ENCODE measurements around the gene KMT2B.

The KMT2B gene

DNA sequence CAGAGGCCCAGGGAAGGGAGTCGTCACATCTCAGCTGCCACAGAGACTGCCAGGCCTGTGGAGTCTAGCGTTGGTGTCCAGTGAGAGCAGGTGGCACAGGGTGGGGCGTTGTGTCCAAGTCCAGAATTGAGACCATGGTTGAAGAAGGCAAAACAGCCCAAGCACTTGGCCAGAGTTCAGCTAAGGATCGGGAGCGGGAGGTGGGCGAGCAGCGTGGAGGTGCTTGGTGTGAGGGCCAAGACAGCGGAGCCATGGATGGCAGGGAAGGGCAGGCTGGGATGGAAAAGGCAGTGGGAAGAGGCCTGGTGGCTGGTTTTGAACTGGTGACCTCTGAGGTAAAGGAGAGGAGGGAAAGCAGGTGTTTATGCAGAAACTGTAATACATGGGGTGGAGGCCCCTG is 16.5 kb downstream of the KMT2B start:
- H2AFZ ChIP-seq (ENCODE audit: low read depth, low read length), result no peak overlapping the region
- H3K9me3 ChIP-seq (ENCODE audit: control insufficient read depth, low read length), result no peaks in the 10 kb centered on the region
- no peak overlapping the region for H3K4me3 ChIP-seq (ENCODE audit: insufficient read depth in 1 of 2, low read depth in 1 of 2, low read length in 2 of 2)
- WGBS, result 97% methylated on average over 8 of the region's 8 CpGs
- no peak overlapping the region for H2AK5ac ChIP-seq (ENCODE audit: low read length, severe bottlenecking)
- peak overlapping the region; percentile 33 for H3K9ac ChIP-seq (ENCODE audit: low read length)
- peaks cover 88 to 98% of the 10 kb centered on the region in 2 experiments for H3K36me3 ChIP-seq (ENCODE audit: control insufficient read depth in 1 of 2, insufficient read depth in 2 of 2, low read depth in 1 of 2, low read length in 2 of 2)
- H3K23ac ChIP-seq (ENCODE audit: low read length in 2 of 2), result no peak overlapping the region
- H2BK120ac ChIP-seq (ENCODE audit: low read depth, low read length), result no peak overlapping the region
- H3K4me1 ChIP-seq (ENCODE audit: control insufficient read depth, insufficient read depth, low read depth, low read length), result peaks cover 2% of the 10 kb centered on the region
- no peak overlapping the region for H3K27ac ChIP-seq (ENCODE audit: low read length, poor library complexity, severe bottlenecking)
- H3K4me2 ChIP-seq (ENCODE audit: low read length, poor library complexity, severe bottlenecking), result no peak overlapping the region
- no peak overlapping the region for H3K18ac ChIP-seq (ENCODE audit: low read depth in 1 of 2, low read length in 2 of 2)
- H4K91ac ChIP-seq (ENCODE audit: low read length), result no peak overlapping the region
- H2BK12ac ChIP-seq (ENCODE audit: low read length in 2 of 2), result no peak overlapping the region
- H3K27me3 ChIP-seq (ENCODE audit: control insufficient read depth in 1 of 2, insufficient read depth in 1 of 2, low read length in 2 of 2), result no peaks in the 10 kb centered on the region
- H2BK15ac ChIP-seq (ENCODE audit: low read depth, poor library complexity, severe bottlenecking), result no peak overlapping the region
- peaks cover 54% of the 10 kb centered on the region for H3K79me1 ChIP-seq (replicated peaks; ENCODE audit: low read length, poor library complexity, severe bottlenecking)
- DNase-seq, result no peak
- no peak overlapping the region for H2BK5ac ChIP-seq (ENCODE audit: low read depth, low read length, poor library complexity, severe bottlenecking)
- H3K4ac ChIP-seq (ENCODE audit: low read depth in 1 of 2, low read length in 2 of 2), result no peak overlapping the region
- H3K14ac ChIP-seq (ENCODE audit: low read length in 2 of 2), result no peak overlapping the region
- H4K8ac ChIP-seq (ENCODE audit: low read length), result peak overlapping the region; percentile 35

- no peak overlapping the region for H2BK5ac ChIP-seq (ENCODE audit: low read depth, low read length, poor library complexity, severe bottlenecking)
- no peak overlapping the region for H3K27ac ChIP-seq (ENCODE audit: low read length, poor library complexity, severe bottlenecking)
- H2AK5ac ChIP-seq (ENCODE audit: low read length, severe bottlenecking), result no peak overlapping the region
Observed at GRCh38 chr19:35734889-35735288, 17.1 kb downstream of the KMT2B start.

GRCh38 chr19:35736913-35737886 is 19.4 kb downstream of the KMT2B start:
- WGBS, result 96% methylated on average over 21 of the region's 22 CpGs
- Histone ChIP-seq H3K4me3 (ENCODE audit: insufficient read depth in 1 of 2, low read depth in 1 of 2, low read length in 2 of 2) (no peak overlapping the region), H2BK5ac (ENCODE audit: low read depth, low read length, poor library complexity, severe bottlenecking) (no peak overlapping the region), H2BK15ac (ENCODE audit: low read depth, poor library complexity, severe bottlenecking) (no peak overlapping the region), H3K4ac (ENCODE audit: low read depth in 1 of 2, low read length in 2 of 2) (no peak overlapping the region), H4K8ac (ENCODE audit: low read length) (no peak overlapping the region), H2AK5ac (ENCODE audit: low read length, severe bottlenecking) (no peak overlapping the region), H2AFZ (ENCODE audit: low read depth, low read length) (no peak overlapping the region), H3K79me1 (replicated peaks; ENCODE audit: low read length, poor library complexity, severe bottlenecking) (peaks cover 29% of the 10 kb centered on the region), H3K23ac (ENCODE audit: low read length in 2 of 2) (no peak overlapping the region), H3K9ac (ENCODE audit: low read length) (no peak overlapping the region), H3K4me2 (ENCODE audit: low read length, poor library complexity, severe bottlenecking) (no peak overlapping the region), H3K14ac (ENCODE audit: low read length in 2 of 2) (no peak overlapping the region), H3K18ac (ENCODE audit: low read depth in 1 of 2, low read length in 2 of 2) (no peak overlapping the region), H3K9me3 (ENCODE audit: control insufficient read depth, low read length) (no peaks in the 10 kb centered on the region), H3K27ac (ENCODE audit: low read length, poor library complexity, severe bottlenecking) (no peak overlapping the region), H2BK12ac (ENCODE audit: low read length in 2 of 2) (no peak overlapping the region), H3K36me3 (ENCODE audit: control insufficient read depth in 1 of 2, insufficient read depth in 2 of 2, low read depth in 1 of 2, low read length in 2 of 2) (peaks cover 63 to 76% of the 10 kb centered on the region in 2 experiments), H3K27me3 (ENCODE audit: control insufficient read depth in 1 of 2, insufficient read depth in 1 of 2, low read length in 2 of 2) (no peaks in the 10 kb centered on the region), H4K91ac (ENCODE audit: low read length) (no peak overlapping the region), H3K4me1 (ENCODE audit: control insufficient read depth, insufficient read depth, low read depth, low read length) (peaks cover 12% of the 10 kb centered on the region), H2BK120ac (ENCODE audit: low read depth, low read length) (no peak overlapping the region)
- DNase-seq, result no peak

More at GRCh38 chr19:35734889-35735288, 17.1 kb downstream of the KMT2B start:
- H3K4me1 ChIP-seq (ENCODE audit: control insufficient read depth, insufficient read depth, low read depth, low read length), result peaks cover 5% of the 10 kb centered on the region
- no peak overlapping the region for H2BK15ac ChIP-seq (ENCODE audit: low read depth, poor library complexity, severe bottlenecking)
- H4K91ac ChIP-seq (ENCODE audit: low read length), result no peak overlapping the region
- no peaks in the 10 kb centered on the region for H3K9me3 ChIP-seq (ENCODE audit: control insufficient read depth, low read length)
- H2BK12ac ChIP-seq (ENCODE audit: low read length in 2 of 2), result no peak overlapping the region
- peaks cover 49% of the 10 kb centered on the region for H3K79me1 ChIP-seq (replicated peaks; ENCODE audit: low read length, poor library complexity, severe bottlenecking)
- H3K23ac ChIP-seq (ENCODE audit: low read length in 2 of 2), result no peak overlapping the region
- H3K27me3 ChIP-seq (ENCODE audit: control insufficient read depth in 1 of 2, insufficient read depth in 1 of 2, low read length in 2 of 2), result no peaks in the 10 kb centered on the region
- H3K4ac ChIP-seq (ENCODE audit: low read depth in 1 of 2, low read length in 2 of 2), result no peak overlapping the region
- no peak overlapping the region for H3K9ac ChIP-seq (ENCODE audit: low read length)
- H2BK120ac ChIP-seq (ENCODE audit: low read depth, low read length), result no peak overlapping the region
- no peak overlapping the region for H3K14ac ChIP-seq (ENCODE audit: low read length in 2 of 2)
- no peak overlapping the region for H3K4me3 ChIP-seq (ENCODE audit: insufficient read depth in 1 of 2, low read depth in 1 of 2, low read length in 2 of 2)
- H3K36me3 ChIP-seq (ENCODE audit: control insufficient read depth in 1 of 2, insufficient read depth in 2 of 2, low read depth in 1 of 2, low read length in 2 of 2), result peaks cover 82 to 97% of the 10 kb centered on the region in 2 experiments
- WGBS, result 97% methylated on average over 2 of the region's 5 CpGs
- H3K18ac ChIP-seq (ENCODE audit: low read depth in 1 of 2, low read length in 2 of 2), result no peak overlapping the region
- H4K8ac ChIP-seq (ENCODE audit: low read length), result no peak overlapping the region
- no peak overlapping the region for H3K4me2 ChIP-seq (ENCODE audit: low read length, poor library complexity, severe bottlenecking)
- DNase-seq, result no peak
- H2AFZ ChIP-seq (ENCODE audit: low read depth, low read length), result no peak overlapping the region

GRCh38 chr19:35738021-35738886 is 20.5 kb downstream of the KMT2B start:
- no peak overlapping the region for H3K4me2 ChIP-seq (ENCODE audit: low read length, poor library complexity, severe bottlenecking)
- no peak overlapping the region for H2BK15ac ChIP-seq (ENCODE audit: low read depth, poor library complexity, severe bottlenecking)
- no peak overlapping the region for H3K4me3 ChIP-seq (ENCODE audit: insufficient read depth in 1 of 2, low read depth in 1 of 2, low read length in 2 of 2)
- peaks cover 12% of the 10 kb centered on the region for H3K4me1 ChIP-seq (ENCODE audit: control insufficient read depth, insufficient read depth, low read depth, low read length)
- H3K4ac ChIP-seq (ENCODE audit: low read depth in 1 of 2, low read length in 2 of 2), result no peak overlapping the region
- no peak overlapping the region for H2AFZ ChIP-seq (ENCODE audit: low read depth, low read length)
- H2BK5ac ChIP-seq (ENCODE audit: low read depth, low read length, poor library complexity, severe bottlenecking), result no peak overlapping the region
- H2AK5ac ChIP-seq (ENCODE audit: low read length, severe bottlenecking), result no peak overlapping the region
- peaks cover 70 to 72% of the 10 kb centered on the region in 2 experiments for H3K36me3 ChIP-seq (ENCODE audit: control insufficient read depth in 1 of 2, insufficient read depth in 2 of 2, low read depth in 1 of 2, low read length in 2 of 2)
- H3K9ac ChIP-seq (ENCODE audit: low read length), result no peak overlapping the region
- no peak overlapping the region for H4K8ac ChIP-seq (ENCODE audit: low read length)
- H2BK12ac ChIP-seq (ENCODE audit: low read length in 2 of 2), result no peak overlapping the region
- H3K9me3 ChIP-seq (ENCODE audit: control insufficient read depth, low read length), result no peaks in the 10 kb centered on the region
- H3K14ac ChIP-seq (ENCODE audit: low read length in 2 of 2), result no peak overlapping the region
- DNase-seq, result no peak
- no peak overlapping the region for H3K18ac ChIP-seq (ENCODE audit: low read depth in 1 of 2, low read length in 2 of 2)
- no peak overlapping the region for H2BK120ac ChIP-seq (ENCODE audit: low read depth, low read length)
- no peak overlapping the region for H3K27ac ChIP-seq (ENCODE audit: low read length, poor library complexity, severe bottlenecking)
- no peak overlapping the region for H3K23ac ChIP-seq (ENCODE audit: low read length in 2 of 2)
- peaks cover 28% of the 10 kb centered on the region for H3K79me1 ChIP-seq (replicated peaks; ENCODE audit: low read length, poor library complexity, severe bottlenecking)
- no peaks in the 10 kb centered on the region for H3K27me3 ChIP-seq (ENCODE audit: control insufficient read depth in 1 of 2, insufficient read depth in 1 of 2, low read length in 2 of 2)
- 96% methylated on average over 36 of the region's 37 CpGs for WGBS
- H4K91ac ChIP-seq (ENCODE audit: low read length), result no peak overlapping the region

Measured in mesenchymal stem cell (in vitro differentiated cells and primary cell).